ENCODE results near the gene CHST3.

- TF ChIP-seq POLR2AphosphoS5 (IDR thresholded peaks at IDR 0.05) (no peak), RAD21 (conservative IDR thresholded peaks at IDR 0.05) (no peak), CTCF (IDR thresholded peaks at IDR 0.05; ENCODE audit: poor library complexity, severe bottlenecking) (no peak), EP300 (conservative IDR thresholded peaks at IDR 0.05; ENCODE audit: poor library complexity, severe bottlenecking) (no peak), REST (IDR thresholded peaks at IDR 0.05; ENCODE audit: borderline replicate concordance) (no peak), MXI1 (conservative IDR thresholded peaks at IDR 0.05; ENCODE audit: poor library complexity, severe bottlenecking) (no peak), EZH2 (IDR thresholded peaks at IDR 0.05; ENCODE audit: borderline replicate concordance, insufficient read depth, low read length, poor library complexity, severe bottlenecking) (no peak), SMC3 (conservative IDR thresholded peaks at IDR 0.05; ENCODE audit: poor library complexity) (no peak)
These were observed 36.8 kb downstream of the CHST3 start for GRCh38 chr10:72001033-72001395.
